NCI-H524 treated with DMSO at 0.1 percent for 48 hours (cell line): ENCODE data around the gene SH3GL1.

Experiments
- DNase-seq: peaks from one replicate; lab custom pipeline; 2025; lab: John Stamatoyannopoulos, UW

The SH3GL1 gene

DNA sequence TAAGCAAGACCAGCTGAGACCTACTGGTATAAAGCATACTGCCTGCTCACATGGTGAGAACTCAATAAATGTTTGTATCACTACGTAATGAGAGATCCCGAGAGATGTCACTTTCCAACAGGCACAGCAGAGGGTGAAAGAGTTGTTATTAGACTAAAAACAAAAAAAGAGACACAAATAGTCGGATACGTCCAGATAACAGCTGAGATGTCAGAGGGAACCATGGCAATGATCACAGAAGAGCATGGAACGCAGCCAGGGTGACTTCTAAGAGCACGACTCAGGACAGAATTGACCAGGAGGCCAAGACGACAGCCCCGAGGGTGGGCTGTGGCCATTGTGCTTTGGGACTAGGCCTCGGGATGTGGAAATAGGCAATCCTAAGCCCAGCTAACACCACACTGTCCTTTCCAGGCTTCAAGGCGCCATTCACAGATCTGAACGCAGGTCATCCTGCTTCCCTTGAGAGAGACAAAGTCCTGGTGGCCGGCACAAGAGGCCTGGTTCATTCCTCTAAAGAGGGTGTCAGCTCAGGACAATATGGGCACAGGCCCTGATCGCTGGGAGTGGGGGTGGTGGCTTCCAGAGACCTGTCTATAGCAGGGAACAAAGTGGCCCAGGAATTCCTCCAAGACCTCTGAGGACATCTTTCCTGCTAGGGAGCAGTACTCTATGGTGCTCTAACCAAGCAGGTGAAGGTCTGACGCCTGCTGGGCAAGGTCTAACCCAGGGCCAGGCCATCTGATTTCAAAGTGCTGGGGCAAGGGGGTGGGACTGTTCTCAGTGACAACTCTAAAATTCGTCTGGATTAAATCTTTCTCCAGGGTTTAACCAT is 3.2 kb downstream of the SH3GL1 start:
- no peak for DNase-seq

DNA sequence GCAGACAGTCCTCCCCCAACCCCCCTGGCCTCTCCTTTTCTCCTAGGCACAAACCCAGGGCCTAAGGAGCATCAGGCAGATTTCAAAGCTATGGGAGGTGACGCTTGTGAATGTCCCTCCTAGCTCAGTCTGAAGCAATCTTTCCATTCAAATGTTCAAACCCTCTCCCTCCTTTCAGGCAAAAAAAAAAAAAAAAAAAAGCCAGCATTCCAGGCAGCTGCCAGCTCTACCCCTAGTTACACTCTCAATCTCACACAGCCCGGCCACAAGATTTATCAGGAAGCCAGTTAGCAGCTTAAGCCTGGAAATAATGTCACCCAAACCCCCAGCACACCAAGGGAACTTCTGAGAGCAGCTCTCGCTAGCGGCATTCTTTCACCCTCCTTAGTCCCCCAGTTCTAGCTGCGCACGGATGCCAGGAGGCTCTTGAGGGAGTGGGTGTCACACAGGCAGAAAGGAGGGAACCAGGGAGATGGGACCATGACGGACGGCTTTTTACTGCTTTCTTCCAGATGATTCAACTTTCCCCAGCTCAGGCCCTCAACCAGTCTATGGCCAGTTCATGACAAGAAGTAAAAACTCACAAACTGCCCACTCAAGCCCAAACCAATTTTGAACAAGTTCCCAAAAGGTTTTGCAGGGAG is 6.3 kb downstream of the SH3GL1 start:
- DNase-seq, result no peak

- no peak for DNase-seq
Measured at GRCh38 chr19:4391701-4392483, 8.5 kb downstream of the SH3GL1 start.

GRCh38 chr19:4391306-4391693 is 9.0 kb downstream of the SH3GL1 start:
- no peak for DNase-seq

DNA sequence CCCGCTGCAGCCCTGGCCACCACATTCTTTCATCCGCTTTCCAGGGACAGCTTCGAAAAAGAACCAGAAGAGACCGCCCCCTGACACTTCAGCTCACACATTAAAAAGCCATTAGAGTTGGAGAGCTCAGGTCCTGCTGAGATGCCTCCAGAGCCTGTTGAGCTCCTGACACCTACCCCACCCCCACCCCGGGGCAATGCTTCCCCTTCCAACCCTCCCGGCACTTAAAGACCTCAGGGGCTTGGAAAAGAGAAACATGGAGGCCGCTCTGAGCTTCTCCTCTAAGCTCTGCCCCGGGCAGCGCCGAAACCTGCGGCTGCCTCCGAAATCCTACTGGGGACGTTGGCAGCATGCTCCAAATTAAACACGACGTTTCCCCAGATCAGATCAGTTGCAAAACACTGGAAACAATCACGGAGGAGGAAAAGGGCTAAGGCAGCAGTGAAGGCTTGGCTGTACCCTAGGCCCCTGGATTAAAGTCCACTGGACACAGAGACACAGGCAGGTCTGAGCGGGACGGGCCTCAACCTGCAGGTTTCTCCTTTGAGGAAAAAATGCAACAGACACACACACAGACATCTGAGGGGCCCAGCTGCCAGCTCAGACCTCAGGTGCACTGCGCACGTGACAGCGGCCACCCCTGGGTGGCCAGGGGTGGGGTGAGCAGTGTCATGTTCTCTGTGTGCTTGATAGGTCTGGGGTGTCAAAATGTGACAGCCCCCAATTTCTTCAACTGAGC is 9.6 kb downstream of the SH3GL1 start:
- DNase-seq, result no peak

DNA sequence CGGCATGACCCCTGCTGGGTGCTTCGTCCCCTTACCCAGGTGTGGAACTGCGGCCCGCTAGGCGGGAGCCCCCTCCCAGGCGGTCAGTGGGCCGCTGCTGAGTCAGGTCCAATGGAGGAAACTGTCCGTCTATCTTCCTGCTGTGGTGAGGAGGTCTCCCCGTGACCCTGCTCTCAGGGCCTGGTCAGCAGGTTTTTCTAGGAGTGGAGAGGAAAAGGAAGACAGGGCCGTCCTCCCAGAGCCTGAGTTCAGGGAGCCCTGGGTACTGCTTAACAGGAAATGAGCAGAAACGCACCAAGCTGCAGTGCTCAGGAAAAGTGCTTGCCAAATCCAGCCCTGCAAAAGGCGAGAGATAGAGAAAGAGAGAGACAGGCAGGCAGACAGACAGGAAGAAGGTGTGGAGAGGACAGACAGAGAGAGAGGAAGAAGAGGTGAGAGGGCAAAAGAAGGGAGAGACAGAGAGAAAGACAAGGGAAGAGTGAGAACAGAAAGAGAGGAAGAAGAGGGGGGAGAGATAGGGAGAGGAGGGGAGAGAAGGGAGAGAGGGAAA is 10.3 kb downstream of the SH3GL1 start:
- DNase-seq, result no peak

GRCh38 chr19:4389511-4390016 is 10.8 kb downstream of the SH3GL1 start:
- no peak for DNase-seq

DNA sequence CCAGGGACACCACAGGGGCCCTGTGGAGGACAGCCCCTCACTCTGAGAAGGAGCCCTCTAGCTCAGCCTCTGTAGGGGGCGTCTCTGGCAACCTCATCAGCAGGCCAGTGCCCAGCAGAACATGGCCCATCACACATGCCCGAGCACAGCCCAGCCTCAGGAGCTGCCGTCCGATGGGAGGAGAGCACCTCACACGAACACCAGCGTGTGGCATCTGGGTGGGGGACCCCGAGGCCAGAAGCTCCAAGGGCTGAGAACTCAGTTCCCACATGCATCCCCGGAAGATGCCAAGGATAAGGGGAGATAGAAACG is 11.3 kb downstream of the SH3GL1 start:
- no peak for DNase-seq

GRCh38 chr19:4388337-4389063 is 11.8 kb downstream of the SH3GL1 start:
- no peak for DNase-seq

DNA sequence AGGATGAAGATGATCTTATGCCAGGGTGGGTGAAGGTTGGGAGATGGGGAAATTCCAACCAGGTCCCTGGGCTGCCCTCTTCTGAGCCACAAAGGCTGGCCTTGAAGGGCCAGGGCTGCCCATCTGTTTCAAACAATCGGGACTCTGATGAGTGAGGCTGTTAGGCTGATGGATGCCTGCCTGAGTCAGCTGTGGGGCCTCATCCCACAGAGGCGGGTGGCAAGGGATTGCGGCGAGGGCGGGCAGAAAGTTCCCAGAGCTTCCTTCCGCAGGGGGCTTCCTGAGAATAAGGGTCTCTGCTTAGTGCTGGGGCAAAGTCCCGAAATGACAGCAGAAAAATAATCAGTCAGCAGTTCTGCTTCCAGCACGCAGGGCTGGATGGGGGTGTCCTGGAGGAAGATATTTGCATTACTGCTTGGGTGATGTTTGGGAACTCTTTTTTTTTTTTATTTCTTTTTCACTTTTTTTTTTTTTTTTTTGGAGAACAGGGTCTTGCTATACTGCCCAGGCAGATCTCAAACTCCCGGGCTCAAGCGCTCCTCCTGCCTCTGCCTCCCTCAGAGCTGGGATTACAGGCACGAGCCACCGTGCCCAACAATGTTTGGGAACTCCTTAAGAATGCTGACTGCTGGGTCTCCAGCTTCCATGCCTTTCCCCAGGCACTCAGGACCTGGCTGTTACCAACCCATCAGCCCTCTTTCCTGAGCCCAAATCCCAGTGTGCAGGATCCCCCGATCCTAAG is 14.1 kb downstream of the SH3GL1 start:
- DNase-seq, result no peak

- DNase-seq, result no peak
Measured at GRCh38 chr19:4385291-4386040, 14.9 kb downstream of the SH3GL1 start.

GRCh38 chr19:4380254-4380727 is 20.1 kb downstream of the SH3GL1 start:
- DNase-seq, result no peak

- no peak for DNase-seq
Measured at GRCh38 chr19:4379383-4380253, 20.7 kb downstream of the SH3GL1 start.

DNA sequence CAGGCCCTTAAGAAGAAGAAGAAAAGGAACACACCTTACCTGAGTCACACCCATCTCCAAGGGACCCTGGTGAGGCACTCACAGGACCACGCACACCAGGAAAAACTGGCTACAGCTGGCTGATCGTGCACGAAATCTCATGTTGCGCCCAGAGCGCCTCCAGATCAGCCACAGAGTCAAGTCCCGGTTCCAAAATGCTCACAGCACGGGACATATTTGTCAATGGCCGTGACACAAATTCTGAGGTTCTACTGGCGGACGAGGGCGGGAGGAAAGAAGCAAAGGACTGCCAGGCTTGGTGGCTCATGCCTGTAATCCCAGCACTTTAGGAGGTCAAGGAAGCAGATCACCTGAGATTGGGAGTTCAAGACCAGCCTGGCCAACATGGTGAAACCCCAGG is 21.5 kb downstream of the SH3GL1 start:
- DNase-seq, result no peak

- no peak for DNase-seq
Measured at GRCh38 chr19:4376991-4377781, 23.2 kb downstream of the SH3GL1 start.

GRCh38 chr19:4376671-4376990 is 23.7 kb downstream of the SH3GL1 start:
- no peak for DNase-seq

GRCh38 chr19:4376028-4376670 is 24.2 kb downstream of the SH3GL1 start:
- no peak for DNase-seq
